DND-41 (cell line): Measurements from ENCODE around the gene FIGNL1.

Experiments
- ATAC-seq: fragments of 200-7000 bp; cut with Tn5 transposase; 3 replicates; pipeline ENCODE4 v1.9.1; 2021; ENCODE audit warnings: low read depth; ENCODE audit not compliant: insufficient read depth
- DNase-seq: peaks from one replicate; pipeline ENCODE4 v3.0.0-alpha.2; 2020
- H2AFZ ChIP-seq: 2 replicates; pipeline ENCODE4 v1.6.0; 2012; ENCODE audit warnings: low read depth, low read length
- H3K27ac ChIP-seq: 2 replicates; pipeline ENCODE4 v1.5.1; 2012; ENCODE audit warnings: low read length, inconsistent platforms
- H3K27me3 ChIP-seq: fragments of 200-600 bp; sonication (generic); 2 replicates; pipeline ENCODE4 v1.6.0; 2012; ENCODE audit warnings: low read length, mild to moderate bottlenecking, inconsistent platforms; ENCODE audit not compliant: insufficient read depth, poor library complexity
- H3K36me3 ChIP-seq: 2 replicates; pipeline ENCODE4 v1.5.1; 2012; ENCODE audit warnings: low read length, inconsistent platforms; ENCODE audit not compliant: insufficient read depth
- H3K4me1 ChIP-seq: 2 replicates; pipeline ENCODE4 v1.5.1; 2012; ENCODE audit warnings: mild to moderate bottlenecking, low read length; ENCODE audit not compliant: insufficient read depth
- H3K4me2 ChIP-seq: 2 replicates; pipeline ENCODE4 v1.6.0; 2012; ENCODE audit warnings: mild to moderate bottlenecking, moderate library complexity, low read length, inconsistent platforms; ENCODE audit not compliant: insufficient read depth
- H3K4me3 ChIP-seq, 2 experiments: fragments of 200-600 bp in 1 of 2; shearing (Covaris generic) in 1 of 2; 2 replicates each; pipeline ENCODE4 v1.5.1; 2012 to 2016; ENCODE audit warnings: inconsistent platforms in 2 of 2, low read length in 2 of 2, mild to moderate bottlenecking in 2 of 2, low read depth in 1 of 2, moderate library complexity in 1 of 2
- H3K79me2 ChIP-seq: 2 replicates; pipeline ENCODE4 v1.6.0; 2012; ENCODE audit warnings: low read length, inconsistent platforms; ENCODE audit not compliant: insufficient read depth
- H3K9ac ChIP-seq: 2 replicates; pipeline ENCODE4 v1.6.0; 2012; ENCODE audit warnings: low read depth, mild to moderate bottlenecking, inconsistent platforms, low read length, moderate library complexity
- H3K9me3 ChIP-seq: 2 replicates; pipeline ENCODE4 v1.5.1; 2012; ENCODE audit warnings: low read length, moderate library complexity, mild to moderate bottlenecking, inconsistent platforms; ENCODE audit not compliant: insufficient read depth, severe bottlenecking
- H4K20me1 ChIP-seq: 2 replicates; pipeline ENCODE4 v1.6.0; 2012; ENCODE audit warnings: low read length; ENCODE audit not compliant: insufficient read depth
- EZH2 ChIP-seq: IDR thresholded peaks from 3 replicates; pipeline ENCODE4 v1.6.1; 2012; ENCODE audit warnings: borderline replicate concordance, low read depth, mild to moderate bottlenecking, moderate library complexity, low read length, inconsistent platforms; ENCODE audit not compliant: severe bottlenecking
- TF ChIP-seq, protein P1 (sequence below): IDR thresholded peaks from 2 replicates; pipeline ENCODE4 v1.5.1; 2012; ENCODE audit warnings: borderline replicate concordance, low read length, moderate library complexity, mild to moderate bottlenecking; ENCODE audit not compliant: poor library complexity, severe bottlenecking; ENCODE audit errors: extremely low read depth

FIGNL1 gene

DNA sequence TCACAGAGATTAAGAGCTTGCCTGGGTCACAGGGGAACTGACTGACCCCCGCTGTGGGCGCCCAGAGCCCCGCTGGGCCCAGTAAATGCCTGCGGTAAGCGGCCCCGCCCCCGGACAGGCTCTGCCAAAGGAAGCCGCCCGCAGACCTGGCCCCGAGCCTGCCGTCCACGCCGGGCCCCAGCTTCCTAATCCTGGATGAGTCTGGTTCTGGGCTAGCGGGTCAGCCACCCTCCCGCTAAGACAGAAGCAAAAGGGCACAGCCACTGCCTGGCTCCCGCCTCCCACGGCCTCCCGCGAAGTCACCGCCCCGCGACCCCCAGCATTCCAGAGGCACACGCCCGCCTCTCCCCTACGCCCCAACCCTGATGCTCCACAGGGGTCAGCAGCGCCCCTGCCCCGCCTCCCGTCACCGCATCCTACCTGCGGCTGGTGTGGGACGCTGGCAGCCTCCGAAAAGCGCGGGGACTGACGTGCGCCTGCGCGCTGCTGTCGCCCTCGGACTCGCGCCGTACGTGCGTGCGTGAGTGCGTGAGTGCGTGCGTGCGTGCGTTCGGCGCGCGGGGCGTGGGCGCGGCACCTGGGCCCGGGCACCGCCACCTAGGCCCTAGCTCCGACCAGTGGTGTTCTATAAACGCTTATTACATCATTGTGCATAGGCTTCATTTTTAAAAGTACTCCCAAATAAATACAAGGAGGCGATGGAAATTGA, at the start of gene FIGNL1:
Gene FIGNL1 (minus strand): TSS at position 470 of the 709 bp plus-strand sequence. CDS start 3,063 bp downstream, outside the sequence.
- peak within 1 kb of the TSS; percentile 89 for H3K27ac ChIP-seq
- H3K9ac ChIP-seq: peak within 1 kb of the TSS; percentile 96
- H3K36me3 ChIP-seq: peaks cover 33% of the 10 kb centered on the region
- peak within 1 kb of the TSS; percentile 98 for H2AFZ ChIP-seq
- H3K4me2 ChIP-seq: peak within 1 kb of the TSS; percentile 90
- peak within 1 kb of the TSS; percentile 88 to 96 for H3K4me3 ChIP-seq
- no peaks in the 10 kb centered on the region for H3K27me3 ChIP-seq
- peak; percentile 85 for DNase-seq
- H3K4me1 ChIP-seq: peaks cover 52% of the 10 kb centered on the region
- TF ChIP-seq EZH2: no peak
- TF ChIP-seq, protein P1, sequence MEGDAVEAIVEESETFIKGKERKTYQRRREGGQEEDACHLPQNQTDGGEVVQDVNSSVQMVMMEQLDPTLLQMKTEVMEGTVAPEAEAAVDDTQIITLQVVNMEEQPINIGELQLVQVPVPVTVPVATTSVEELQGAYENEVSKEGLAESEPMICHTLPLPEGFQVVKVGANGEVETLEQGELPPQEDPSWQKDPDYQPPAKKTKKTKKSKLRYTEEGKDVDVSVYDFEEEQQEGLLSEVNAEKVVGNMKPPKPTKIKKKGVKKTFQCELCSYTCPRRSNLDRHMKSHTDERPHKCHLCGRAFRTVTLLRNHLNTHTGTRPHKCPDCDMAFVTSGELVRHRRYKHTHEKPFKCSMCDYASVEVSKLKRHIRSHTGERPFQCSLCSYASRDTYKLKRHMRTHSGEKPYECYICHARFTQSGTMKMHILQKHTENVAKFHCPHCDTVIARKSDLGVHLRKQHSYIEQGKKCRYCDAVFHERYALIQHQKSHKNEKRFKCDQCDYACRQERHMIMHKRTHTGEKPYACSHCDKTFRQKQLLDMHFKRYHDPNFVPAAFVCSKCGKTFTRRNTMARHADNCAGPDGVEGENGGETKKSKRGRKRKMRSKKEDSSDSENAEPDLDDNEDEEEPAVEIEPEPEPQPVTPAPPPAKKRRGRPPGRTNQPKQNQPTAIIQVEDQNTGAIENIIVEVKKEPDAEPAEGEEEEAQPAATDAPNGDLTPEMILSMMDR: no peak
- peaks cover 62% of the 10 kb centered on the region for H3K79me2 ChIP-seq
- H4K20me1 ChIP-seq: peaks cover 22% of the 10 kb centered on the region; the same call in 1 of the 2 replicates
- peak; percentile 92 for ATAC-seq
- no peaks in the 10 kb centered on the region for H3K9me3 ChIP-seq

- ATAC-seq (no peak), DNase-seq (no peak)
- H3K4me3 ChIP-seq: no peak overlapping the region
- no peak overlapping the region for H3K27ac ChIP-seq
- no peaks in the 10 kb centered on the region for H3K4me1 ChIP-seq
- no peaks in the 10 kb centered on the region for H3K9me3 ChIP-seq
- H4K20me1 ChIP-seq: no peaks in the 10 kb centered on the region
- no peak overlapping the region for H2AFZ ChIP-seq
- no peaks in the 10 kb centered on the region for H3K36me3 ChIP-seq
- no peak for TF ChIP-seq EZH2
- TF ChIP-seq, protein P1: no peak
- H3K4me2 ChIP-seq: no peak overlapping the region
- no peak overlapping the region for H3K9ac ChIP-seq
- H3K27me3 ChIP-seq: peaks cover 25% of the 10 kb centered on the region
- H3K79me2 ChIP-seq: no peaks in the 10 kb centered on the region
These were observed 48.9 kb upstream of the FIGNL1 start for GRCh38 chr7:50499092-50499491.

DNA sequence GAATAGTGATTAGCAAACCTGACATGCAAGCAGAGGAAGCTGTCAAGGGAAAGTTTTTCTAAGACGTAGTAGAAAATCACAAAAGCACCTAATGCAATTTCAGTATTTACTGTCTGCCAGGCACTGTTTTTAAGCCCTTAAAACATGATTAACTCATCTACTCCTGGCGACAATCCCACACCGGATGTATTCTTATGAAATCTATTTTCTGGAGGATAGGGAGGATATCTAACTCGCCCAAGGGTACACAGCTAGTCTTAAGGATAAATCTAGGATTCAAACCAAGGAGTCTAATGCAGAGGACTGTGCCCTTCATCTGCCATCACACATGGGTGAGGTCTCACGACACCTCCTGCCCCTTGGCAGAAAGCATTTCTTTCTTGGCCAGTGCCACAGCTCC, 47.8 kb upstream of the FIGNL1 start:
- Histone ChIP-seq H4K20me1 (no peaks in the 10 kb centered on the region), H3K4me1 (no peaks in the 10 kb centered on the region), H3K79me2 (no peaks in the 10 kb centered on the region), H3K4me3 (no peak overlapping the region), H2AFZ (no peak overlapping the region), H3K4me2 (no peak overlapping the region), H3K27ac (no peak overlapping the region), H3K36me3 (no peaks in the 10 kb centered on the region), H3K9ac (no peak overlapping the region), H3K9me3 (no peaks in the 10 kb centered on the region), H3K27me3 (peaks cover 25% of the 10 kb centered on the region)
- ATAC-seq (no peak), DNase-seq (no peak)
- TF ChIP-seq, protein P1: no peak
- TF ChIP-seq EZH2: no peak
